Muscle of arm (tissue), 14 donors: ENCODE data around the gene DEFB108B. TPM values are rescaled to one million over a fixed set of nuclear protein-coding genes. Genes with fewer than 3 reads are reported as not detected.
"Not testable (repeated sequence)": the region's sequence is repeated elsewhere in the genome, so short reads cannot be mapped to it uniquely, and the experiment has no call there.

ENCODE experiments used
- DNase-seq: peaks from one replicate; pipeline ENCODE4 v3.0.0-alpha.2; 2013
- long read RNA-seq, 11 donors: transcript quantifications; one replicate each; lab custom pipeline, GENCODE V29; 2026
- polyA plus RNA-seq, 12 donors: library from polyadenylated mRNA; unstranded; fragments of 120-200 nt; gene quantifications; one replicate each; pipeline ENCODE4 v1.2.1, GENCODE V29; 2013; ENCODE audit not compliant: insufficient read length in 12 of 12

Gene DEFB108B
- polyA plus RNA-seq, result not detected
- long read RNA-seq, donor 1, result 0 reads
- long read RNA-seq, donor 2, result 0 reads
- long read RNA-seq, donor 3, result 0 reads
- long read RNA-seq, donor 4, result 0 reads
- long read RNA-seq, donor 5, result 0 reads
- long read RNA-seq, donor 6, result 0 reads
- long read RNA-seq, donor 7, result 0 reads
- long read RNA-seq, donor 8, result 0 reads
- long read RNA-seq, donor 9, result 0 reads
- long read RNA-seq, donor 10, result 0 reads
- long read RNA-seq, donor 11, result 0 reads

- DNase-seq, result not testable (repeated sequence)
Measured at GRCh38 chr11:71832811-71833210, at the start of gene DEFB108B. DEFB108B (plus strand) TSS chr11:71833200; CDS start chr11:71833200, 0 bp downstream.

DNA sequence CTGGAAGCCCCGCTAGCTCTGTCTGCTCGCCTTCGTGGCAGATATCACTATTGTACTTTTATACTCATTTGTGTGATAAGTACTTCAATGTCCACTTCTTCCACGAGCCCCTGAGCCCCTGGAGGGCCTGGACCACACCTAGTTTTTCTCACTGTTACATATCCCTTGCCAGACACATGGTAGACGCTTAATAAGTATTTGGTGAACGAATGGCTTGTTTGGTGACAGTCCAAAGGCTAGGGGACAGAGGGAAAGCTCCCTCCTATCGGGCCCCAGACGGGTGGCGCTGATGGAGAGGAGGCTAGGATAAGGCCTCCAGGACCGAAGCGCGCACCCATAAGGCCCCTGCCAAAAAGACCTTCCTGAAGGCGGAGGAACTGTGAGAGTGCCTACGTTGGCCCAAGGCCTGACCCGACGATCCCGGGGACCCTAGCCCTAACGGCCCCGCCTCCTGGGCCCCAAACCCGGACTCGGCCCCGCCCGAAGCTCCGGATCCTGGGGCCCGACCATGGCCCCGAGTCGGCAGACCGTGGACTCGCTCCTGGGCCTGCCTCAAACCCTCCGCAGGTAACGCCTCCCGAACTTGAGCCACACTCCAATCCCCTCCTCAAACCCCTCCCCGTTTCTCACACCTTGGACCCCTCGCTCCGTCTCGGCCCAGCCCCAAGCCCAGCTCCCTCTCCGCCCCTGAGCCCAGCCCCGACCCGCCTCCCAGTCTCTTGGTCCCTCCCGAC is 46.7 kb upstream of the DEFB108B start:
- DNase-seq, result peak; percentile 83

- DNase-seq, result peak; percentile 98
Measured at GRCh38 chr11:71786848-71787097, 46.2 kb upstream of the DEFB108B start.

GRCh38 chr11:71787098-71787823 is 45.7 kb upstream of the DEFB108B start:
- peak; percentile 93 for DNase-seq

DNA sequence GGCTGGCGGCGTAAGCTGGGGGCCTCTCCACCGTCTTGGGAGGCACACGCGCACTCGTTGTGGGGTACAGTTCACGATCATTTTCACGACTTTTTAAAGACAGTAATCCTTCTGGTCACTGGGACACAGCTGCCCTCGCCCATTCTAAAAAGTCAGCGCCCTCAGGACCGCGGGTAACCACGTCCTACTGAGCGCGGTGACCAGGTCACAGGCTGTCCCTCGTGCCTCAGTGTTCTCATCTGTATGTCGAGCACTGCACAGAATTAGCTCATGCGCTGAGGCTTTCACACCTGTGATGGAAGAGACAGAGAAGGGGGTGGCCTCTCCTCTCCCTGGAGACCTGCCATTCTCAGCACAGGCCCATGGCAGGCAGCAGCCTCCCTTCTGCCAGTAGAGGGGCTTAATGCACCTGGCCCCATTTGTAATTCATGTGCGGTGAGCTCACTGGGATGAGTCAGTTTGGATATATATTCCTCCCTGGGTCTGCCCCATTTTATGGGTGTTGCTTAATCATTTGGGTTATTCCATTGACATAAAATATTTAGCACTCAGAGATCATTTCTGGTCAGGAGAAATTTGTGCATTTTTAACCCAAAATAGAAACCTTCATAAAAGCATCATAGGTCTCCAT is 45.1 kb upstream of the DEFB108B start:
- DNase-seq, result not testable (repeated sequence)

- not testable (repeated sequence) for DNase-seq
Measured at GRCh38 chr11:71789444-71790196, 43.4 kb upstream of the DEFB108B start.

GRCh38 chr11:71791111-71791510 is 41.9 kb upstream of the DEFB108B start:
- not testable (repeated sequence) for DNase-seq

GRCh38 chr11:71792621-71793235 is 40.3 kb upstream of the DEFB108B start:
- peak; percentile 5 for DNase-seq

DNA sequence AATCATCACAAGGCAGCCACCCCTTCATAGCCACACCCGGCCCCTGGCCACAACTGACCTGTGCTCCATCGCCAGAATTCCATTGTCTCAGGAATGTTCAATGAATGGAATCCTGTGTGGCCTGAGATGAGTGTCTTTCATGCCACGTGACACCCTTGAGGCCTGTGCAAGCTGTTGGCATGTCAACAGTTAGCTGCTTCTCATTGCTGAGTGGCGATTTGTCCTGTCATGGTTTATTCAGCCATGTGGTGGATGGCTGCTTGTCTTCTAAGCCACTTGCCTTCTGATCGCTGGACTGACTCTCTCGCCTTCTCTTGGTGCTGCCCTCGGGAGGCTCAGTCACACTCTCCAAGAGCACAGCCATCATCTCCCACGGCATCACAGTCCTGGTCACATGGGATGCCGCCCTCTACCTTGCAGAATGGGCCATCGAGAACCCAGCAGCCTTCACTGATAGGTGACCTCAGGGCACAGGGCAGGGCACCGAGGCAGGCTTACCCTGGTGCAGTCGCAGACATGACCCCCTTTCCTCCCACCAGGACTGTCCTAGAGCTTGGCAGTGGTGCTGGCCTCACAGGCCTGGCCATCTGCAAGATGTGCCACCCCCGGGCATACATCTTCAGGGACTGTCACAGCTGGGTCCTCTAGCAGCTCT is 38.5 kb upstream of the DEFB108B start:
- DNase-seq, result not testable (repeated sequence)

DNA sequence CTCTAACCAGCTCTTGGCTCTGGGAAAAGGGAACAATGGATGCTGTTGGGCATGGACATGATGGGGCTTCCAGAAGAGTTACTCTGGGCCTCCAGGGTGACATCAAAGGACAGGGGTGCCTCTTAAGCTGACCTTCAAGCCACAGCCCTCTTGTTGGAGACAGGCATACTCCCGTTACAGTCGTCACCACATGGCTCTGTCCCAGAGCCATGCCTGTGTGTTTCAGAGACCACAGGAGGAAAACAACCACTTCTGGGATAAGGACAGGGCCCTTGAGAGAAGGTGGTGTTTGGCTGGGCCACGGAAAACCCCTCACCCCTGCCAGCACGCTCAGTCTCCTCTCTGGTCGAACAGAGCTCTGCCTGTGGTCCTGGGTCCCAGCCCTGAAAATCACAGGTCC is 37.8 kb upstream of the DEFB108B start:
- DNase-seq, result not testable (repeated sequence)

DNA sequence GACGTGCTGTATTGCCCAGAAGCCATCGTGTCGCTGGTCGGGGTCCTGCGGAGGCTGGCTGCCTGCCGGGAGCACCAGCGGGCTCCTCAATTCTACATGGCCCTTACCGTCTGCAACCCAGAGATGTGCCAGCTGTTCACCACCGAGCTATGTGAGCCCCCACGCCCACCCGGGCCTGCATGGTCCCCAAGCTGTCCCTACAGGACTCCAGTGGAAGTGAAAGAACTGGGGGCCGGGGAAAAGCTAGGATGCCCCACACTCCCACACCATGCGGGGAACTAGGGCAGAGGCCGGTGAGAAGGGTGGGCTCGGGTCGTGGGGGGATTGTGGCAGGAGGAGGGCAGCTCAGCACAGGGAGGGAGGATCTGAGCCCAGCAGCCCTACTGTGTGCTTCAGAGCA is 37.0 kb upstream of the DEFB108B start:
- DNase-seq, result not testable (repeated sequence)

DNA sequence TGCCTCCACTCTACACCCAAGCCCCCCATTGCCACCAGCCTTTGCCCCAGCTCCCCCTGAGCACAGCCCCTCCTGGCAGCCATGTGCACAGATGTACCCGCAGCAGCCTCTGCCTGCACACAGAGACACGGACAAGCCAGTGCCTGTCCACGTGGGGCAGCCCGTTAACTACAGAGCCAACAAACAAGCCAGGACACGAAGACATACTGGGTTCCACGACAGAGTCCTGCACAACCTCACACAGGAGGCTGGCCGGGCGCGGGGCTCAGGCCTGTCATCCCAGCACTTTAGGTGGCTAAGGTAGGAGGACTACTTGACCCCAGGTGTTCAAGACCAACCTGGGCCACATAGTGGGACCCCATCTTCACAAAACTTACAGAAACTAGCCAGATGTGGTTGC is 36.2 kb upstream of the DEFB108B start:
- not testable (repeated sequence) for DNase-seq

GRCh38 chr11:71799556-71800128 is 33.4 kb upstream of the DEFB108B start:
- not testable (repeated sequence) for DNase-seq

DNA sequence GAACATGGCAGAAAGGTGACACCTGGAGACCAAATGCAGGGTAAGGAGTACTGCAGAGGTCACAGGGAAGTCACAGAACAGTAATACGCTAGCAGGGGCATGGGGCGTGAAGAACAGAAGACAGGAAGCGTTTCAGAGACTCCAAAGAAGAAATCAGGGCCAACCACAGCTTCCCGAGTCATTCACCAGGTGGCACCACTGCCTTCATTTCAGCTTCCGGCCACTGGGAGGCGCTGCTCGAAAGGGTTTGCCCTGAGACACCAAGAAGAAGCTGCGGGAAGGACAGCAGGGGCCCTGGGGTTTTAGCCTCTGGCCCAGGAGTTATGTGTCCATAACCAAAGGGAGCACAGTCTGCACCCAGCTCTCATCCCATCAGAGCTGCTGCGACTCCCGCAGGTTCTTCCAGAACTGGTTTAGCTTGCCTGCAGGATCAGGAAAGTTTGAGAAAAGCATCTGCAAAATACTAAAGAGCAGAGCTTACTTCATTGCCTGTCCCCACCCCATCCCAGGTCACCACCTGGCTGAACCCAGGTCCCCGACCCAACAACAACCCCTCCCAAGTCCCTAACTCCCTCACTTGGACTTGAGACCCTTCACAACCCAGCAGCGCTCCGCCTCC is 32.6 kb upstream of the DEFB108B start:
- peak; percentile 34 for DNase-seq

DNA sequence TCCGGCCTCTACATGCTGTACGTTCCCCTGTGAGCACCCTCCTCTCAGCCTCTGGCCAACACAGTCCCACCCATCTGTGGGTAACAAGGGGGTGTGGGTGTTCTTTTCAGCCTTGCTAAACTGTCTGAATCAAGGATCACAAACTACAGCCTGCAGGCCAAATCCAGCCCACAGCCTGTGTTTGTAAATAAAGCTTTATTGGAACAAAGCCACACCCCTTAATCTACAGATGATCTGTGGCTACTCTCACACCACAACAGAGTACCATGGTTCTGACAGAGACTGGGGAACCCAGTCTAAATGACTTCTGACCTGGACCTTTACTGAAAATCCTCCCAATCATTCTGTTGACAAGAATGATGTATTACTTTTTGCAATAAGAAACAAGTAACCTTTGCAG is 32.0 kb upstream of the DEFB108B start:
- not testable (repeated sequence) for DNase-seq

GRCh38 chr11:71802874-71803273 is 30.1 kb upstream of the DEFB108B start:
- not testable (repeated sequence) for DNase-seq

DNA sequence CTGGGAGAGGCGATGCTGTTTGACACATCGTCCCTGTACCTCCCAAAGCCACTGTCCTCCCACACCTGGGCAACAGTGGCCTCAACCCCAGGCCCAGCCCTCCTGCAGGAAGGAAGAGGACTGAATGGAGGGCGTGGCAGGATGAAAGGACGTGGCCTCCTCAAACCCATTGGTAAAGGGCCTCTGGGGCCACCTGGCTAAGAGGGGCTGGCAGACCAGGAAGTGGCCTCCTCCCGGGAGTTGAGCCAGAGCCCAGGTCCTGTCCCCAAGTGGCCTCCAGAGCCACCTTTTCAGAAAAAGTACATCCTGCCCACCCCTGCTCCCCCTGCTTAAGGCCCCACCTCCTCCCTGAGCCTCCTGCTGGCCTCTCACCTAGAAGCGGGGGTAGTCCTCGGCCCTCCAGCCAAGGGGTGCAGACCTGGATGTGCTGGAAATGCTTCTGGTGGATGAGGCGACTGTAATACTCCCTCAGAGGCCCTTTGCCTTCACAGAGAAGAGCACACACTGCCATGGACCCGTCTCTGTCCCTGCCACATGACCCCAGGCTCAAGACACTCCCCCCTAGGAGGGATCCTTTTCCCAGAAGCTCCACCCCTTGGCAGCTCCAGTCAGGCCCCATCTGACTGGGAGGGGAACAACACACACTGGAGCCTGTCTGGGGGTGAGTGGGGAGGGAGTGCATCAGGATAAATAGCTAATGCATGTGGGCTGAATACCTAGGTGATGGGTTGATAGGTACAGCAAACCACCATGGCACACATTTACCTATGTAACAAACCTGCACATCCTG is 28.6 kb upstream of the DEFB108B start:
- DNase-seq, result not testable (repeated sequence)

DNA sequence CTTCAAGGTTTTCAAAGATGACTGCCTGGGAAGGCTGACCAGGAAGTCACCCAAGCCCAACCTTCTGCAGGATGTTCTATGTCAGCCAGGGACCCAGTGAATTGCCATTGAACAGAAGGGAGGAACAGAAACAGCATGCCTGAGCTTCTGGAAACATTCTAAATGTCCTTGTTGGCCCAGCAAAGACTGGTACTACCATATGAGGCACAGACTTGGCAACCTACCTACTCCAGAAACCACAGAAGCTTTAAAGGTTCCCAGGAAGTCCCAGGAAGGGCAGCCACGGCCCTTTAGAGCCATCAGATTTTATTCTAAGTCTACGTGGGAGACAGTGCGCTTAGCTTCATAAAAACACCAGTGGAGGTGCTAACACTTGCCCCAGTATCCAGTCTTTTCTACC is 20.5 kb upstream of the DEFB108B start:
- DNase-seq, result not testable (repeated sequence)
